ENCODE measurements around the gene SCML1.

SCML1 gene

GRCh38 chrX:17759990-17760389 lies 22.7 kb downstream of the SCML1 start:
- no peak for DNase-seq (ENCODE audit: low spot score)
- no peak overlapping the region for H3K9ac ChIP-seq (ENCODE audit: low read depth, low read length, poor library complexity)
- H2BK15ac ChIP-seq (ENCODE audit: low read length): no peak overlapping the region
- H3K9me3 ChIP-seq (replicated peaks in 1 of 2; ENCODE audit: control insufficient read depth in 2 of 2, insufficient read depth in 1 of 2, low read depth in 1 of 2, low read length in 2 of 2): no peaks in the 10 kb centered on the region
- no peaks in the 10 kb centered on the region for H3K4me1 ChIP-seq (ENCODE audit: control insufficient read depth in 2 of 2, insufficient read depth in 1 of 2, low read depth in 1 of 2, low read length in 2 of 2)
- no peak overlapping the region for H3K4me3 ChIP-seq (ENCODE audit: low read length in 2 of 2)
- no peak overlapping the region for H3K18ac ChIP-seq (ENCODE audit: low read length)
- H4K91ac ChIP-seq (ENCODE audit: low read depth, low read length, poor library complexity): no peak overlapping the region
- H2AK5ac ChIP-seq (ENCODE audit: low read depth, low read length): no peak overlapping the region
- peaks cover 0 to 3% (median 0%) of the 10 kb centered on the region in 3 experiments for H3K27me3 ChIP-seq (ENCODE audit: control insufficient read depth in 3 of 3, insufficient read depth in 3 of 3, low read depth in 1 of 3, low read length in 3 of 3)
- H2AFZ ChIP-seq (ENCODE audit: low read length): no peak overlapping the region
- no peak overlapping the region for H4K8ac ChIP-seq (ENCODE audit: low read depth, low read length)
- no CpG with 5 or more reads among the region's 1 CpG for WGBS, 2 donors (ENCODE audit: extremely low coverage in 2 of 2, insufficient read length in 2 of 2, insufficient replicate concordance in 1 of 2)
- no peak overlapping the region for H3K14ac ChIP-seq (ENCODE audit: low read length)
- H3K79me1 ChIP-seq (ENCODE audit: low read depth, low read length): no peaks in the 10 kb centered on the region
- H2BK5ac ChIP-seq (ENCODE audit: low read length): no peak overlapping the region
- H2BK120ac ChIP-seq (ENCODE audit: low read depth, low read length): no peak overlapping the region
- no peak overlapping the region for H3K23ac ChIP-seq (ENCODE audit: low read depth, low read length, poor library complexity)
- no peak overlapping the region for H3K4me2 ChIP-seq (ENCODE audit: insufficient read depth, low read length, poor library complexity, severe bottlenecking)
- no peak overlapping the region for H3K27ac ChIP-seq (replicated peaks; ENCODE audit: low read length)
- H3K36me3 ChIP-seq (replicated peaks in 1 of 2; ENCODE audit: control insufficient read depth in 2 of 2, insufficient read depth in 2 of 2, low read length in 2 of 2): no peaks in the 10 kb centered on the region
- no peak overlapping the region for H2BK12ac ChIP-seq (ENCODE audit: low read length)
- H3K4ac ChIP-seq (ENCODE audit: low read length): no peak overlapping the region

GRCh38 chrX:17767734-17768133 lies 30.4 kb downstream of the SCML1 start:
- H3K36me3 ChIP-seq (replicated peaks in 1 of 2; ENCODE audit: control insufficient read depth in 2 of 2, insufficient read depth in 2 of 2, low read length in 2 of 2): no peaks in the 10 kb centered on the region
- no peak overlapping the region for H2BK12ac ChIP-seq (ENCODE audit: low read length)
- H3K27ac ChIP-seq (replicated peaks; ENCODE audit: low read length): no peak overlapping the region
- H2BK120ac ChIP-seq (ENCODE audit: low read depth, low read length): no peak overlapping the region
- H3K9me3 ChIP-seq (replicated peaks in 1 of 2; ENCODE audit: control insufficient read depth in 2 of 2, insufficient read depth in 1 of 2, low read depth in 1 of 2, low read length in 2 of 2): no peaks in the 10 kb centered on the region
- H3K18ac ChIP-seq (ENCODE audit: low read length): no peak overlapping the region
- H4K8ac ChIP-seq (ENCODE audit: low read depth, low read length): no peak overlapping the region
- no peak overlapping the region for H3K14ac ChIP-seq (ENCODE audit: low read length)
- no peak overlapping the region for H2BK5ac ChIP-seq (ENCODE audit: low read length)
- no peak overlapping the region for H2AK5ac ChIP-seq (ENCODE audit: low read depth, low read length)
- H3K27me3 ChIP-seq (ENCODE audit: control insufficient read depth in 3 of 3, insufficient read depth in 3 of 3, low read depth in 1 of 3, low read length in 3 of 3): peaks cover 0 to 60% (median 0%) of the 10 kb centered on the region in 3 experiments
- no peak overlapping the region for H3K4me3 ChIP-seq (ENCODE audit: low read length in 2 of 2)
- H3K4me2 ChIP-seq (ENCODE audit: insufficient read depth, low read length, poor library complexity, severe bottlenecking): no peak overlapping the region
- no peak overlapping the region for H4K91ac ChIP-seq (ENCODE audit: low read depth, low read length, poor library complexity)
- no peak overlapping the region for H3K4ac ChIP-seq (ENCODE audit: low read length)
- no peak overlapping the region for H2BK15ac ChIP-seq (ENCODE audit: low read length)
- H3K79me1 ChIP-seq (ENCODE audit: low read depth, low read length): no peaks in the 10 kb centered on the region
- H3K23ac ChIP-seq (ENCODE audit: low read depth, low read length, poor library complexity): no peak overlapping the region
- DNase-seq (ENCODE audit: low spot score): no peak
- H2AFZ ChIP-seq (ENCODE audit: low read length): no peak overlapping the region
- WGBS, 2 donors (ENCODE audit: extremely low coverage in 2 of 2, insufficient read length in 2 of 2, insufficient replicate concordance in 1 of 2): no CpG with 5 or more reads among the region's 1 CpG
- no peak overlapping the region for H3K9ac ChIP-seq (ENCODE audit: low read depth, low read length, poor library complexity)
- H3K4me1 ChIP-seq (ENCODE audit: control insufficient read depth in 2 of 2, insufficient read depth in 1 of 2, low read depth in 1 of 2, low read length in 2 of 2): no peaks in the 10 kb centered on the region

- no peak for DNase-seq (ENCODE audit: low spot score)
Measured at GRCh38 chrX:17768997-17769396, 31.7 kb downstream of the SCML1 start.

GRCh38 chrX:17769701-17770269 lies 32.5 kb downstream of the SCML1 start:
- Histone ChIP-seq H3K9ac (ENCODE audit: low read depth, low read length, poor library complexity) (no peak overlapping the region), H3K36me3 (replicated peaks in 1 of 2; ENCODE audit: control insufficient read depth in 2 of 2, insufficient read depth in 2 of 2, low read length in 2 of 2) (no peaks in the 10 kb centered on the region), H3K23ac (ENCODE audit: low read depth, low read length, poor library complexity) (no peak overlapping the region), H3K18ac (ENCODE audit: low read length) (no peak overlapping the region), H3K4ac (ENCODE audit: low read length) (no peak overlapping the region), H4K8ac (ENCODE audit: low read depth, low read length) (no peak overlapping the region), H2BK120ac (ENCODE audit: low read depth, low read length) (no peak overlapping the region), H2AK5ac (ENCODE audit: low read depth, low read length) (no peak overlapping the region), H3K9me3 (replicated peaks in 1 of 2; ENCODE audit: control insufficient read depth in 2 of 2, insufficient read depth in 1 of 2, low read depth in 1 of 2, low read length in 2 of 2) (no peaks in the 10 kb centered on the region), H2BK5ac (ENCODE audit: low read length) (no peak overlapping the region), H3K14ac (ENCODE audit: low read length) (no peak overlapping the region), H4K91ac (ENCODE audit: low read depth, low read length, poor library complexity) (no peak overlapping the region), H2BK15ac (ENCODE audit: low read length) (no peak overlapping the region), H3K4me2 (ENCODE audit: insufficient read depth, low read length, poor library complexity, severe bottlenecking) (no peak overlapping the region), H2BK12ac (ENCODE audit: low read length) (no peak overlapping the region), H2AFZ (ENCODE audit: low read length) (no peak overlapping the region), H3K4me3 (ENCODE audit: low read length in 2 of 2) (no peak overlapping the region), H3K27me3 (ENCODE audit: control insufficient read depth in 3 of 3, insufficient read depth in 3 of 3, low read depth in 1 of 3, low read length in 3 of 3) (peaks cover 0 to 77% (median 0%) of the 10 kb centered on the region in 3 experiments), H3K27ac (replicated peaks; ENCODE audit: low read length) (no peak overlapping the region), H3K4me1 (ENCODE audit: control insufficient read depth in 2 of 2, insufficient read depth in 1 of 2, low read depth in 1 of 2, low read length in 2 of 2) (no peaks in the 10 kb centered on the region), H3K79me1 (ENCODE audit: low read depth, low read length) (no peaks in the 10 kb centered on the region)
- DNase-seq (ENCODE audit: low spot score): no peak
- WGBS, 2 donors (ENCODE audit: extremely low coverage in 2 of 2, insufficient read length in 2 of 2, insufficient replicate concordance in 1 of 2): no CpG with 5 or more reads among the region's 3 CpGs

More at GRCh38 chrX:17768997-17769396, 31.7 kb downstream of the SCML1 start:
- no peak overlapping the region for H2BK5ac ChIP-seq (ENCODE audit: low read length)
- no peak overlapping the region for H2BK15ac ChIP-seq (ENCODE audit: low read length)
- no peaks in the 10 kb centered on the region for H3K36me3 ChIP-seq (replicated peaks in 1 of 2; ENCODE audit: control insufficient read depth in 2 of 2, insufficient read depth in 2 of 2, low read length in 2 of 2)
- no peak overlapping the region for H3K18ac ChIP-seq (ENCODE audit: low read length)
- no peak overlapping the region for H3K4me2 ChIP-seq (ENCODE audit: insufficient read depth, low read length, poor library complexity, severe bottlenecking)
- H3K9ac ChIP-seq (ENCODE audit: low read depth, low read length, poor library complexity): no peak overlapping the region
- no peak overlapping the region for H2AFZ ChIP-seq (ENCODE audit: low read length)
- no peaks in the 10 kb centered on the region for H3K4me1 ChIP-seq (ENCODE audit: control insufficient read depth in 2 of 2, insufficient read depth in 1 of 2, low read depth in 1 of 2, low read length in 2 of 2)
- no peak overlapping the region for H3K27ac ChIP-seq (replicated peaks; ENCODE audit: low read length)
- no peak overlapping the region for H3K4ac ChIP-seq (ENCODE audit: low read length)
- no peak overlapping the region for H3K4me3 ChIP-seq (ENCODE audit: low read length in 2 of 2)
- no peaks in the 10 kb centered on the region for H3K79me1 ChIP-seq (ENCODE audit: low read depth, low read length)
- H4K91ac ChIP-seq (ENCODE audit: low read depth, low read length, poor library complexity): no peak overlapping the region
- no peak overlapping the region for H4K8ac ChIP-seq (ENCODE audit: low read depth, low read length)
- H3K14ac ChIP-seq (ENCODE audit: low read length): no peak overlapping the region
- H3K9me3 ChIP-seq (replicated peaks in 1 of 2; ENCODE audit: control insufficient read depth in 2 of 2, insufficient read depth in 1 of 2, low read depth in 1 of 2, low read length in 2 of 2): no peaks in the 10 kb centered on the region
- H2AK5ac ChIP-seq (ENCODE audit: low read depth, low read length): no peak overlapping the region
- H3K27me3 ChIP-seq (ENCODE audit: control insufficient read depth in 3 of 3, insufficient read depth in 3 of 3, low read depth in 1 of 3, low read length in 3 of 3): peaks cover 0 to 72% (median 0%) of the 10 kb centered on the region in 3 experiments
- no CpG with 5 or more reads among the region's 5 CpGs for WGBS, 2 donors (ENCODE audit: extremely low coverage in 2 of 2, insufficient read length in 2 of 2, insufficient replicate concordance in 1 of 2)
- no peak overlapping the region for H2BK120ac ChIP-seq (ENCODE audit: low read depth, low read length)
- no peak overlapping the region for H3K23ac ChIP-seq (ENCODE audit: low read depth, low read length, poor library complexity)
- no peak overlapping the region for H2BK12ac ChIP-seq (ENCODE audit: low read length)
